Non-pigmented ciliary epithelial cell (primary cell): ENCODE data around the gene LAP3.
"Not testable (repeated sequence)": the region's sequence is repeated elsewhere in the genome, so short reads cannot be mapped to it uniquely, and the experiment has no call there.

Experiments used
- DNase-seq: peaks from one replicate; pipeline ENCODE4 v3.0.0-alpha.2; 2010; ENCODE audit warnings: low read depth

LAP3 gene

DNA sequence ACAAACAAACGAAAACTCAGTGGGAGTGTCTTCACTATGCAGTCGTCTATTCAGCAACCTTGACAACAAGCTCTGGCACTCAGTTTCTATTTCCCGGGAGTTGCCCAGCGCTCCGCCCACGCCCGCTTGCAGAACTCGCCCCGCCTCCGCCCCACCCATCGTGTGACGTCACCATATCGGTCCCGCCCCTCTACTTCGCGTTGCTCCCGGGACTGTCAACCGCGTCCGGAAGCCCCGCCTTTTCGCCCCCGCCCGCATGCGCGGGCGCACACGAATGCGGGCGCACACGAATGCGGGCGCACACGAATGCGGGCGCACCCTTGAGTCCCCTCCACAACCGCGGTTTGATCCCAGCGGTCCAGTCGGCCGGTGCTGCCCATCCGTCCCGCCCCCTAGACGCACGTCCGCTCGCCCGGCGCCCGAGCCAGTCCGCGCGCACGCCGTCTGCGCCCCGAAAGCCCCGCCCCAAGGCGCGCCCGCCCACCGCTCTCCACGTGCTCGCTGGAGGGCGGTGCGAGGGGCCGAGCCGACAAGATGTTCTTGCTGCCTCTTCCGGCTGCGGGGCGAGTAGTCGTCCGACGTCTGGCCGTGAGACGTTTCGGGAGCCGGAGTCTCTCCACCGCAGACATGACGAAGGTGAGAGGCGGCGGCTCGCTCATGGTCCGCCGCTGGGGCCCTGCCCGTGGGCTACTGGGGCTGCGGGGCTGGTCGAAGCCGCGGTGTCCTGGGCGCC, at the start of gene LAP3:
LAP3 (plus strand) TSS at position 267 of the 733 bp plus-strand sequence; CDS start at position 535, 268 bp downstream.
- DNase-seq = peak; percentile 81

DNA sequence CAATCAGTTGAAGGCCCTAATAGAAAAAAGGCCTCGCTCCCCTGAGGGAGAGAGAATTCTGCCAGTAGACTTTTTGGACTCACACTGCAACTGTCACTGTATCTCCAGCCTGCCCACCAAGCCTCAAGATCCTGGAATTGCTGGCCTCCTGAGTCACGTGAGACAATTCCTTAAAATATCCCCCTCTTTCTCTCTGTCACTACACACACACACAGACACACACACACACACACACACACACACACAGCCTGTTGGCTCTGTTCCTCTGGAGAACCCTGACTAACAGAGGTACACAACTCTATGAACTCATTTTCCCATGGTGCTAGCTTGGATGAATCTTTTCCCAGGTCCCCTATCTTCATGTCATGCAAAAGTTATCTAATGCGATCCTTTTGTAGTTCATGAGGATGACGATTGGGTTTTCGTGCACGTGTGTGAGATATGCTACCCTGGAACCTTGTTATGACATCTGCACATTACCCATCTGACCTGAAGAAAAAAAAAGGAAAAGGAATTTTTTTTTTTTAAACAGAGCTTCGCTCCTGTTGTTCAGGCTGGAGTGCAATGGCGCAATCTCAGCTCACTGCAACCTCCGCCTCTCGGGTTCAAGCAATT, 48.3 kb upstream of the LAP3 start:
- DNase-seq = no peak

- DNase-seq = no peak
These were observed 45.3 kb upstream of the LAP3 start for GRCh38 chr4:17531538-17532285.

GRCh38 chr4:17534705-17535104, 42.3 kb upstream of the LAP3 start:
- no peak for DNase-seq

- no peak for DNase-seq
These were observed 41.8 kb upstream of the LAP3 start for GRCh38 chr4:17535242-17535641.

- no peak for DNase-seq
These were observed 41.1 kb upstream of the LAP3 start for GRCh38 chr4:17535906-17536305.

DNA sequence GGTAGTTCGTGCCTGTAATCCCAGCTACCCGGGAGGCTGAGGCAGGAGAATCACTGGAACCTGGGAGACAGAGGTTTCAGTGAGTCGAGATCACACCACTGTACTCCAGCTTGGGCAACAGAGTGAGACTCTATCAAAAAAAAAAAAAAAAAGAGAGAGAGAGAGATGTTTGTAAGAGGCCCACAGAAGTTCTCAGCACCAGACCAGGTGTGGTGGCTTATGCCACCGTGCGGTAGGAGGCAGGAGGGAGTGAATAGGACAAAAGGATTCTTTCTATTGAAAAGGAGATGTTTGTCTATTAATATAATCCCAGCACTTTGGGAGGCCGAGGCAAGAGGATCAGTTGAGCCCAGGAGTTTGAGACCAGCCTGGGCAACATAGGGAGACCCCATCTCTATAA, 39.9 kb upstream of the LAP3 start:
- DNase-seq = not testable (repeated sequence)

GRCh38 chr4:17544205-17544604, 32.8 kb upstream of the LAP3 start:
- DNase-seq = no peak

DNA sequence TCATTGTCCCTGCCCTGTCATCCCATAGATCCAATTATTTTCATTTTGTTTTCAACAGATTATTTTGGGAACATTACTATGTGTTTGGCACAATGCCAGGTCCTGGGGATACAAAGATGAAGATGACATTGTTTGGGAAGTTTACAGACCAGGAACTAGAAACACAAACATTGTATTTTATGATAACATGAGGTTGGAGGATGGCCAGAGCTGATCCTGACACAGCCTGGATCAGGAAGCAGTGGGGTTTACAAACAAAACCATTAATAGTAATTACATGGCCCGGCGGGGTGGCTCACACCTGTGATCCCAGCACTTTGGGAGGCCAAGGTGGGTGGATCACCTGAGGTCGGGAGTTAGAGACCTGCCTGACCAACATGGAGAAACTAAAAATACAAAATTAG, 32.2 kb upstream of the LAP3 start:
- no peak for DNase-seq

DNA sequence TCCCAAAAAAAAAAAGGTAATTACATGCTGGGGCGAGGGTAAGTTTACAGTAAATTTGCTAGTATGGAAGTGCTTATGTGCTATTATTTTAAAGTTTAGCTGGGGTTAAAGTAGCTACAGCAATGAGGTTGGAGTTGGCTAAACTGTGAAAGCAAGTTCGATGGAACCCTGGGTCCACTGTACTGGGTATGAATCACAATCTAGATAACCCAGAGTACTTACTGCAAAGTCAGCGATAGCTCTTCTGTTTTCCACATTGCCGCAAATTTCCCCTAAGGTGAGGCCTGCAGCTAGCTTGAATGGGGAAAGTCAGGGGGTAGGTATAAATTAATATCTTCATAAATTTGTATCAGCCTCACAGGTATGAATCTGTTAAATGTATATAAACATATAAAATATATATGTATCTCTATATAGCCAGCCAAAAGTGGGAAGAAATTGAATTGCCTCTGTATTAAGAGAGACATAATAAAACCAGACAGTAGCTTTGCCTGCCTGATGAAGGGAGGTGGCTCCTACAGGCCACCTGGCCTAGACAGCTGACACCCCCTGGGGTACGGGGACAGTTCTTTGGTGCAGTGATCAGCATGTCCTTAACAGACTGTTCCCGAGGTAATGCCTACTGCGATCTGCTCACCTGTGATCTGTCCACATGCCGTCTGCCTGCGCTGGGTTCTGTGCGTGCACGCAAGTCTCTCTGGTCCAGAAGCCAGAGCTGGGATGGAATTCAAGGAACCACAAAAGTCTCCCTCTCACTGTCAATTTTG, 31.4 kb upstream of the LAP3 start:
- no peak for DNase-seq

DNA sequence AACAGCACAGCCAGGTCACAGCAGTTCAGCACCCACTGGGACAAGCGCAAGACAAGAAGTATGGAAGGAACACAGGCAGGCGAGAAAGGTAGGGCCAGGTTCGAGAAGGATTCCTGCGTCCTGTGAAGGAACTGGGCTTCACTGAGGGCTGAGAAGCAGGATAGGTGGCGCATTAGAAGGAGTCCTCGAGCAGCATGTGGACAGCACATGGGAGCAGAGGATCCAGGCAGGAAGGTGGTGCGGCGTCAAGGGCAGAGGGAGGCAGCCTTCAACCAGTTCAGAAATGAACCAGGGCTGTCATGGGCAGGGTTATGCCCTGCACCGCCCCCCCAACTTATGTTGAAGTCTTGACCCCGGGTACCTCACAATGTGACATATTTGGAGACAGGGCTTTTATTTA, 30.8 kb upstream of the LAP3 start:
- no peak for DNase-seq

DNA sequence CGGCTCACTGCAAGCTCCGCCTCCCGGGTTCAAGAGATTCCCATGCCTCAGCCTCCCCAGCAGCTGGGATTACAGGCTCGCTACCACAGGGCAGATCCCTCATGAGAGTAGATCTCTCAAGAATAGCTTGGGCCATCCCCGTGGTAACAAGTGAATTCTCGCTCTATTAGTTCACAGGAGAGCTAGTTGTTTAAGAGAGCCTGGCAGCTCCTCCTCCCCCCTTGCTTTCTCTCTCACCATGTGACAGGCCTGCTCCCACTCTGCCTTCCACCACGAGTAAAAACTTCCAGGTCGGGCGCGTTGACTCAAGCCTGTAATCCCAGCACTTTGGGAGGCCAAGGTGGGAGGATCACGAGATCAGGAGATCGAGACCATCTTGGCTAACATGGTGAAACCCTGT, 30.3 kb upstream of the LAP3 start:
- no peak for DNase-seq

GRCh38 chr4:17550549-17550948, 26.4 kb upstream of the LAP3 start:
- no peak for DNase-seq

- DNase-seq = no peak
These were observed 24.6 kb upstream of the LAP3 start for GRCh38 chr4:17552427-17552826.

- no peak for DNase-seq
These were observed 22.4 kb upstream of the LAP3 start for GRCh38 chr4:17554568-17554967.

DNA sequence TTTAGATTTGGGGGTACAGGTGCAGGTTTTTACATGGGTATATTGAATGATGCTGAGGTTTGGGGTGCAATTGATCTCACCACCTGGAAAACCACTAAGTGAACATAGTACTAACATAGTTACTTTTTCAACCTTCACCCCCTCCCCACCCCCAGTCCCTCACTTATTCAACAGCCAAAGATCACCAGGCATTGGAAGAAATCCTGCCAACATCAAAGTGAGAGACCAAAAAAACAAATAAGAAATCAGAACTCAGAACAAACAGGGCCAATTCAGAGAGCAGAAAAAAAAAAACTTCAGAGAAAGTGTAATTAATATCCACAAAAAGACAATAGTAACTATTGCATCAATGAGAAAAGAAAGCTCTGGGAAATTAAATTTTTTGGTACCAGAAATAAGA, 20.5 kb upstream of the LAP3 start:
- no peak for DNase-seq

DNA sequence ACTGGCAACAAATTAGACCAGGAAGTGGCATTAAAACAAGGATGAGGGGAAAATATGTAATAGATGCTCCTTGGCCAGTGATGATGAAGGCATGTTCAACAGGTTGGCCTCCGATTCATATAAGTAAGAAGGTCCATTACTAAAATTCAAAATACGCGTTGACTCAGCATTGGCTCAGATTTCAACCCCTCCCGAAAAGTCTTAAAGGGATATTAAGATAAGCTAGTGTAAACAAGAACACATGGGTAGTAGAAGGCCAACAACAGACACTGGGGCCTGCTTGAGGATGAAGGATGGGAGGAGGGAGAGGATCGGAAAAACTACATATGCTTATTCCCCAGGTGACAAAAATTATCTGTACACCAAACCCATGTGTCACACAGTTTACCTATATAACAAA, 19.1 kb upstream of the LAP3 start:
- no peak for DNase-seq

- DNase-seq = no peak
These were observed 17.9 kb upstream of the LAP3 start for GRCh38 chr4:17558941-17559708.

DNA sequence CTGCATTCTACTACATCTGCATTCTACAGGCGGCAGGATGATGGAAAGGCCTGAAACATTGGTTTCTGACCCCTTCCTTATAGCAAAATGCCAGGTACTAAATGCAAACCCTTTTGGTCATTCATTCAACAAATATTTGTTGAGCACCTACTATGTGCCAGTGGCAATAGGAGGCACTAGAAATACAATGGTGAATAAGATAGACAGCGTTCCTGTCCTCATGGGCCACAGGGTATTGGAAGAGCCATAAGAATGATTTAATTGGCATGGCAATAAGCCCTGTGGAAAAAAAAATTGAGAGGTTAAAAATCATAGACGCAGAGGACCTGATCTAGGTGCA, 17.3 kb upstream of the LAP3 start:
- DNase-seq = no peak

DNA sequence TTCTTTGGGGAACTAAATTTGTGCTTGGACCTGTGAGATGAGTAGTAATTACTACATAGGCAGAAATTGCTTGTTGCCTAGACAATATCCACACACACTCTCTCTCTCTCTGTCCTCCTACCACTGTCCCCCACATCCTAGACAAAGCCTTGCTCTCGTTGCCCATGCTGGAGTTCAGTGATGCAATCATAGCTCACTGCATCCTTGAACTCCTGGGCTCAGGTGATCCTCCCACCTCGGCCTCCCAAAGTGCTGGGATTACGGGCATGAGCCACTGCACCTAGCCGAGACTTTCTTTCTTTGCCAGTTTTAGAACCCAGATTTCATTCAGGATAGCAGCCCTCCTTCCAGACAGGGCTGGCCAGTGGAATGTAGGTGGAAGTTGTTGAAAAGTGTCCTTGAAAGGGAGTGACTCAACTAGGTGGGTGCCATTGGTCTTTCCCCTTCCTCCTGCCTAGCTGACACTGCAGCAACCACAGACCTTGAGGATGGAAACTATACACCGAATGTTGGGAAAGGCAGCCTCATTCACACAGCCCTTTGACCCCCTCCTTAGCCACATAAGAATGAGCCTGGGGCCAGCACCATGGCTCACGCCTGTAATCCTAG, 16.8 kb upstream of the LAP3 start:
- no peak for DNase-seq

DNA sequence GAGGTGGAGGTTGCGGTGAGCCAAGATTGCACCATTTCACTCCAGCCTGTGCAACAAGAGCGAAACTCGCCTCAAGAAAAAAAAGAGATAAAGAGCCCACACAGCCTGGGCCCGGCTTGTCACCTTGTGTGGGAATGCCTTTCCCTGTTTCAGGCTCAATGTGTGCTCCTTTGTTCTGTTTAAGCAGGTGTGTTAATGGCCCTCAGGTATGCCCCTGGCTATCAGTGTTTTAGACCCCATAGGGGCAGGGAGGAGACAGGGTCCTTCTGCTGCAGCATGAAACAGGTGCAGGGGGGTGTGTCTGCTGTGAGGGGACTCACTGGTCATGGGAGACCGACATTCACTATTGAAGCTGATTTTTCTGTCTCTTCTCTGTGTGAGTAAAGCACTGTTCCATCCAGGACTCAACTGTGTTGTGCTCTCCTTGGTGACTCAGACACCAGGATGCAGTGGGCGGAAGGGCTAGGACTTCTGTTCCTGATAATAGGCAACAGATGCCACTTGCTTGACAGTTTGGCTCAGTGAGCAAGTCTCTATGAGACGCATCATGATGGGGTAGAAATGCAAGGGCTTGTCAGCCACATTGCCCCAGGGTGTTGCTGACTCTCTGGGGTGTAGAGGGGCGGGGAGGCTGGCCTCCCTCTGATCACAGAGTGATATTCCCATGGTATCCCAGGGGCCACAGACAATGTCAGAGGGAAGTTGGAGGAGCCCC, 15.6 kb upstream of the LAP3 start:
- peak; percentile 54 for DNase-seq
